Measurements from ENCODE around the gene ADAMTS17.

- TF ChIP-seq CTCF (IDR thresholded peaks at IDR 0.05) (no peak), POLR2A (IDR thresholded peaks at IDR 0.05; ENCODE audit: low read length) (no peak), RAD21 (conservative IDR thresholded peaks at IDR 0.05 in 1 of 2, IDR thresholded peaks at IDR 0.05 in 1 of 2) (no peak), JUN (IDR thresholded peaks at IDR 0.05) (no peak), KDM1A (IDR thresholded peaks at IDR 0.05; ENCODE audit: low read depth) (no peak), SMC3 (IDR thresholded peaks at IDR 0.05) (no peak), PBX3 (IDR thresholded peaks at IDR 0.05) (no peak), HOXB5 (CRISPR knock-in tag; IDR thresholded peaks at IDR 0.05) (no peak), REST (IDR thresholded peaks at IDR 0.05) (no peak)
These were observed 126.5 kb downstream of the ADAMTS17 start for GRCh38 chr15:100215031-100215842.

Measured in A549 (cell line).